H1 (cell line): ENCODE results near the gene TLR9. TPM values are rescaled to one million over a fixed set of nuclear protein-coding genes. Genes with fewer than 3 reads are reported as not detected.

Source experiments
- CTCF ChIA-PET: fragments of 300-600 bp; sonication (Branson Sonifier 250); formaldehyde crosslinking; loops from one replicate; lab custom pipeline; 2021; ENCODE audit not compliant: partially characterized antibody; lab: Charles Lee
- POLR2A ChIA-PET: fragments of 300-600 bp; sonication (Branson Sonifier 250); formaldehyde crosslinking; loops from one replicate; lab custom pipeline; 2021; ENCODE audit warnings: inconsistent platforms; ENCODE audit not compliant: partially characterized antibody; lab: Charles Lee
- DNase-seq, 2 experiments: peaks; one replicate each; pipeline versions ENCODE4 v3.0.0 to v3.0.0-alpha.2; 2010 to 2022; ENCODE audit warnings: low spot score in 2 of 2, low read depth in 1 of 2, mixed read lengths in 1 of 2
- FAIRE-seq: peaks from 2 replicates; lab custom pipeline; 2011; peaks lifted over from hg19 to GRCh38; lab: Jason Lieb, UNC
- H2AFZ ChIP-seq: 2 replicates; pipeline ENCODE4 v1.8.1; 2012; ENCODE audit warnings: low read length, inconsistent platforms
- H2AK5ac ChIP-seq: 2 replicates; pipeline ENCODE4 v1.6.1; 2013; ENCODE audit warnings: low read depth, low read length
- H2BK120ac ChIP-seq: replicated peaks from 2 replicates; pipeline ENCODE3; 2013; ENCODE audit warnings: low read depth, low read length, inconsistent platforms
- H2BK12ac ChIP-seq: 2 replicates; pipeline ENCODE4 v1.6.1; 2013; ENCODE audit warnings: low read depth, low read length
- H2BK15ac ChIP-seq: 2 replicates; pipeline ENCODE4 v1.6.1; 2013; ENCODE audit warnings: low read length
- H2BK20ac ChIP-seq: 2 replicates; pipeline ENCODE4 v1.6.1; 2013; ENCODE audit warnings: low read length
- H2BK5ac ChIP-seq: 2 replicates; pipeline ENCODE4 v1.6.1; 2013; ENCODE audit warnings: low read depth, low read length
- H3K14ac ChIP-seq: 2 replicates; pipeline ENCODE4 v1.6.1; 2013; ENCODE audit warnings: inconsistent platforms; ENCODE audit not compliant: insufficient read length
- H3K18ac ChIP-seq: 2 replicates; pipeline ENCODE4 v1.6.1; 2013; ENCODE audit warnings: low read length; ENCODE audit errors: extremely low read depth
- H3K23ac ChIP-seq: 2 replicates; pipeline ENCODE4 v1.6.1; 2013; ENCODE audit warnings: inconsistent platforms; ENCODE audit not compliant: insufficient read length
- H3K23me2 ChIP-seq: 2 replicates; pipeline ENCODE4 v1.6.1; 2013; ENCODE audit warnings: low read depth, low read length
- H3K27ac ChIP-seq: 2 replicates; pipeline ENCODE4 v1.6.1; 2011; ENCODE audit warnings: low read depth, low read length, inconsistent platforms
- H3K27me3 ChIP-seq, 4 experiments: replicated peaks in 1 of 4; 1 replicate in 1 of 4; 2 replicates in 3 of 4; pipeline versions ENCODE4 v1.6.1 to v1.8.1; 2011 to 2013; ENCODE audit warnings: low read length in 3 of 4, mild to moderate bottlenecking in 3 of 4, inconsistent platforms in 2 of 4, mixed read lengths in 2 of 4, moderate library complexity in 1 of 4; ENCODE audit not compliant: control insufficient read depth in 3 of 4, insufficient read depth in 3 of 4; ENCODE audit errors: extremely low read depth in 1 of 4
- H3K36me3 ChIP-seq, 4 experiments: 2 replicates each; pipeline versions ENCODE4 v1.6.1 to v1.8.1; 2011 to 2013; ENCODE audit warnings: mild to moderate bottlenecking in 4 of 4, low read length in 3 of 4, moderate library complexity in 2 of 4, control low read depth in 1 of 4, inconsistent platforms in 1 of 4; ENCODE audit not compliant: insufficient read depth in 4 of 4, control insufficient read depth in 2 of 4
- H3K4ac ChIP-seq: replicated peaks from 2 replicates; pipeline ENCODE3; 2013; ENCODE audit warnings: low read length, low read depth, mixed read lengths, inconsistent platforms; ENCODE audit not compliant: insufficient read length
- H3K4me1 ChIP-seq, 4 experiments: replicated peaks in 1 of 4; 1 replicate in 1 of 4; 2 replicates in 3 of 4; pipeline versions ENCODE4 v1.6.1 to v1.8.1; 2011 to 2013; ENCODE audit warnings: low read length in 3 of 4, inconsistent platforms in 2 of 4, mixed read lengths in 1 of 4; ENCODE audit not compliant: insufficient read depth in 4 of 4, control insufficient read depth in 3 of 4
- H3K4me2 ChIP-seq, 2 experiments: 2 replicates each; pipeline versions ENCODE4 v1.6.1 to v1.8.1; 2011 to 2013; ENCODE audit warnings: low read depth in 2 of 2, low read length in 2 of 2, control low read depth in 1 of 2, inconsistent platforms in 1 of 2, mild to moderate bottlenecking in 1 of 2; ENCODE audit not compliant: insufficient read depth in 1 of 2
- H3K4me3 ChIP-seq, 4 experiments: fragments of 200-600, 300-600 bp in 1 of 4; sonication (generic), shearing (Covaris generic), sonication (Bioruptor Twin) in 1 of 4; 2 replicates each; pipeline versions ENCODE4 v1.5.1 to v1.8.1; 2011 to 2016; ENCODE audit warnings: low read length in 4 of 4, low read depth in 3 of 4, control low read depth in 2 of 4, inconsistent platforms in 2 of 4, mild to moderate bottlenecking in 2 of 4, mixed read lengths in 1 of 4, moderate library complexity in 1 of 4; ENCODE audit not compliant: insufficient read depth in 2 of 4; ENCODE audit errors: extremely low read depth in 1 of 4
- H3K56ac ChIP-seq: replicated peaks from 2 replicates; pipeline ENCODE3; 2013; ENCODE audit warnings: low read depth, mild to moderate bottlenecking, mixed read lengths, low read length, inconsistent platforms; ENCODE audit not compliant: insufficient read length
- H3K79me1 ChIP-seq: 2 replicates; pipeline ENCODE4 v1.6.1; 2013; ENCODE audit warnings: low read depth, low read length, control low read depth
- H3K79me2 ChIP-seq, 2 experiments: 2 replicates each; pipeline versions ENCODE4 v1.6.1 to v1.8.1; 2012 to 2013; ENCODE audit warnings: low read length in 2 of 2, mild to moderate bottlenecking in 2 of 2, inconsistent platforms in 1 of 2; ENCODE audit not compliant: insufficient read depth in 2 of 2, control insufficient read depth in 1 of 2
- H3K9ac ChIP-seq, 4 experiments: replicated peaks in 1 of 4; 1 replicate in 1 of 4; 2 replicates in 3 of 4; pipeline versions ENCODE4 v1.6.1 to v1.8.1; 2011 to 2013; ENCODE audit warnings: low read depth in 3 of 4, low read length in 3 of 4, control low read depth in 2 of 4, mild to moderate bottlenecking in 2 of 4, moderate library complexity in 2 of 4, inconsistent platforms in 1 of 4; ENCODE audit errors: extremely low read depth in 1 of 4
- H3K9me3 ChIP-seq, 2 experiments: 2 replicates each; pipeline versions ENCODE4 v1.6.1 to v1.8.1; 2012 to 2013; ENCODE audit warnings: mild to moderate bottlenecking in 2 of 2, moderate library complexity in 2 of 2, control low read depth in 1 of 2, inconsistent platforms in 1 of 2, low read depth in 1 of 2, low read length in 1 of 2, mixed read lengths in 1 of 2; ENCODE audit not compliant: insufficient read depth in 2 of 2
- H4K20me1 ChIP-seq, 2 experiments: replicated peaks in 1 of 2; 2 replicates each; pipeline versions ENCODE3 to v1.8.1; 2011 to 2013; ENCODE audit warnings: inconsistent platforms in 2 of 2, low read length in 2 of 2, mild to moderate bottlenecking in 1 of 2; ENCODE audit not compliant: insufficient read depth in 2 of 2, control insufficient read depth in 1 of 2
- H4K5ac ChIP-seq: 2 replicates; pipeline ENCODE4 v1.6.1; 2013; ENCODE audit warnings: low read length, low read depth, mixed read lengths, inconsistent platforms; ENCODE audit not compliant: insufficient read length
- H4K8ac ChIP-seq: 2 replicates; pipeline ENCODE4 v1.8.0; 2013; ENCODE audit warnings: mild to moderate bottlenecking, moderate library complexity, low read length, inconsistent platforms; ENCODE audit not compliant: insufficient read depth; ENCODE audit errors: extremely low read depth
- H4K91ac ChIP-seq: replicated peaks from 2 replicates; pipeline ENCODE3; 2013; ENCODE audit warnings: low read length, mixed read lengths, inconsistent platforms; ENCODE audit not compliant: insufficient read length
- EP300 ChIP-seq, 2 experiments: IDR thresholded peaks; 1 replicate in 1 of 2; 2 replicates in 1 of 2; pipeline ENCODE4 v1.6.1; 2011 to 2012; ENCODE audit warnings: low read depth in 2 of 2, low read length in 2 of 2, mild to moderate bottlenecking in 2 of 2, borderline replicate concordance in 1 of 2, inconsistent platforms in 1 of 2, moderate library complexity in 1 of 2
- PHF8 ChIP-seq: fragments of 200-600 bp; sonication (generic); conservative IDR thresholded peaks from 2 replicates; pipeline ENCODE4 v1.7.1; 2012; ENCODE audit warnings: low read depth, mild to moderate bottlenecking, inconsistent platforms, low read length, moderate library complexity
- RAD21 ChIP-seq, 2 experiments: IDR thresholded peaks in 1 of 2; conservative IDR thresholded peaks in 1 of 2; 2 replicates each; pipeline ENCODE4 v1.6.1; 2011; ENCODE audit warnings: low read depth in 2 of 2, low read length in 2 of 2, improper control_type of control experiment in 1 of 2, inconsistent platforms in 1 of 2, mild to moderate bottlenecking in 1 of 2, moderate library complexity in 1 of 2
- WGBS, 2 experiments: shearing (Covaris generic) in 1 of 2; methylation state at CpG; one replicate each; pipeline versions ENCODE4 v1.1.6 to v1.1.7; 2013 to 2015; ENCODE audit warnings: low lambda C conversion rate in 2 of 2, mixed read lengths in 2 of 2, inconsistent platforms in 1 of 2, low coverage in 1 of 2, missing lambda C conversion rate in 1 of 2; ENCODE audit not compliant: insufficient replicate concordance in 2 of 2, insufficient coverage in 1 of 2, insufficient read length in 1 of 2; ENCODE audit errors: extremely low coverage in 1 of 2, missing lambda C conversion rate in 1 of 2; 5-methylcytosine and 5-hydroxymethylcytosine counted together
- polyA plus RNA-seq, 7 experiments: library from polyadenylated mRNA; depleted of rRNA in 3 of 7; stranded (reverse) in 5 of 7; unstranded in 2 of 7; fragments of >200 nt in 5 of 7; fragments of 200-250 nt in 2 of 7; gene quantifications; 1 replicate in 5 of 7; 2 replicates in 1 of 7; 4 replicates in 1 of 7; pipeline versions ENCODE4 v1.2.1 to v1.2.3, GENCODE V29; 2011 to 2013; ENCODE audit warnings: missing spikeins in 2 of 7, mixed read lengths in 2 of 7
- total RNA-seq: library from RNA; stranded (reverse); fragmentation: NEBNext Ultra II Directional; extraction: Animal tissue kit (Norgen Biotek cat#: 25700); gene quantifications from 2 replicates; pipeline ENCODE4 v1.2.1, GENCODE V29; 2021
- TF ChIP-seq, protein P1 (sequence below): IDR thresholded peaks from 2 replicates; pipeline ENCODE4 v1.6.1; 2012; ENCODE audit warnings: low read length, inconsistent platforms

The TLR9 gene
- total and polyA plus RNA-seq, 2 of the 8 experiments (the other 6 are each of a cell fraction or from before 2014, with no cell fraction given): 0.05 TPM; not detected in 1

DNA sequence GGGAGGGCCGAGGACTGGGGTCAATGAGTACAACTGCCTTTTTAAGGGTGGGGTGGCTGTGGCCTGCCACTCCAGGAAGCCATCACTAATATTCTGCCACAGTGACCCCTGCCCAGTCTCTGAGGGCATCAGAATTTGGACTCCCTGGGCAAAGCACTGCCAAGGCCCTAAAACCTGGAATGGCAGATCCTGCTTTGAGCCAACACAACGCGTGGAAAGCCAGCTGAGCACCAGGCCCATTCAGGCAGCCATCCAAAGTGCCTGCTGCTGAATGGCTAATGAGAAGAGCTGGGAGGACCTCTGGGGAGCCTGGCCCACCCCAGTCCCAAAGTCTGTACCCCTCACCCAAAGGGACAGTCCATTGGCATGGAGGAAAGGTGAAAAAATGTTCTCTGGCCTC, 8.5 kb upstream of the TLR9 start:
- H3K4me2 ChIP-seq: no peak overlapping the region
- no peak overlapping the region for H3K56ac ChIP-seq
- no peak overlapping the region for H3K18ac ChIP-seq
- no peak overlapping the region for H4K8ac ChIP-seq
- WGBS, 2 experiments: 100% methylated on average over 3 of the region's 3 CpGs; no CpG with 5 or more reads in 1 of the 2 experiments
- H3K9ac ChIP-seq: no peak overlapping the region
- no peak overlapping the region for H4K5ac ChIP-seq
- peaks cover 0 to 12% of the 10 kb centered on the region in 2 experiments; a peak in 2 of 4 replicates for H3K79me2 ChIP-seq
- no peak overlapping the region for H2BK12ac ChIP-seq
- H3K4ac ChIP-seq: no peak overlapping the region
- peaks cover 4 to 30% (median 20%) of the 10 kb centered on the region in 4 experiments for H3K4me1 ChIP-seq
- no peak overlapping the region for H2BK20ac ChIP-seq
- H3K23me2 ChIP-seq: peaks cover 5% of the 10 kb centered on the region
- CTCF ChIA-PET: interaction anchor here (0.7 to 14.4 kb wide), 17 partner anchors 11 to 1570 kb away, joined by 3 to 336 read pairs (median 4); partner anchors contain the start of genes PPM1M and TLR9
- no peak overlapping the region for H2AFZ ChIP-seq
- no peak overlapping the region; the same call in 1 of the 2 replicates for H2BK5ac ChIP-seq
- H2BK15ac ChIP-seq: no peak overlapping the region
- TF ChIP-seq PHF8 (no peak), EP300 (IDR thresholded peaks at IDR 0.05; ENCODE audit: borderline replicate concordance in 1 of 2, low read depth in 2 of 2, low read length in 2 of 2) (no peak), RAD21 (IDR thresholded peaks at IDR 0.05 in 1 of 2, conservative IDR thresholded peaks at IDR 0.05 in 1 of 2; ENCODE audit: low read depth in 2 of 2, low read length in 2 of 2) (no peak)
- TF ChIP-seq, protein P1, sequence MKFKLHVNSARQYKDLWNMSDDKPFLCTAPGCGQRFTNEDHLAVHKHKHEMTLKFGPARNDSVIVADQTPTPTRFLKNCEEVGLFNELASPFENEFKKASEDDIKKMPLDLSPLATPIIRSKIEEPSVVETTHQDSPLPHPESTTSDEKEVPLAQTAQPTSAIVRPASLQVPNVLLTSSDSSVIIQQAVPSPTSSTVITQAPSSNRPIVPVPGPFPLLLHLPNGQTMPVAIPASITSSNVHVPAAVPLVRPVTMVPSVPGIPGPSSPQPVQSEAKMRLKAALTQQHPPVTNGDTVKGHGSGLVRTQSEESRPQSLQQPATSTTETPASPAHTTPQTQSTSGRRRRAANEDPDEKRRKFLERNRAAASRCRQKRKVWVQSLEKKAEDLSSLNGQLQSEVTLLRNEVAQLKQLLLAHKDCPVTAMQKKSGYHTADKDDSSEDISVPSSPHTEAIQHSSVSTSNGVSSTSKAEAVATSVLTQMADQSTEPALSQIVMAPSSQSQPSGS: no peak
- H4K91ac ChIP-seq: no peak overlapping the region
- H3K27ac ChIP-seq: no peak overlapping the region
- FAIRE-seq (no peak), DNase-seq (no peak)
- H3K79me1 ChIP-seq: peaks cover 13% of the 10 kb centered on the region
- no peak overlapping the region for H2BK120ac ChIP-seq
- no peaks in the 10 kb centered on the region for H3K27me3 ChIP-seq
- POLR2A ChIA-PET: interaction anchor here (1.4 to 4.8 kb wide), 3 partner anchors 11 to 45 kb away, joined by 6 to 27 read pairs (median 13); partner anchors contain the start of genes PPM1M and WDR82
- no peak overlapping the region for H3K14ac ChIP-seq
- peaks cover 10 to 17% of the 10 kb centered on the region in 2 experiments for H4K20me1 ChIP-seq
- no peak overlapping the region for H3K4me3 ChIP-seq
- H3K36me3 ChIP-seq: peaks cover 5 to 13% (median 11%) of the 10 kb centered on the region in 4 experiments; a peak in 5 of 8 replicates
- H3K9me3 ChIP-seq: no peaks in the 10 kb centered on the region
- no peak overlapping the region for H2AK5ac ChIP-seq
- no peak overlapping the region for H3K23ac ChIP-seq
